Naive B cell (primary cell): ENCODE results near the gene CSF1R. TPM values are rescaled to one million over a fixed set of nuclear protein-coding genes. Genes with fewer than 3 reads are reported as not detected.
A peak's percentile ranks its signal among the peaks of the same experiment; 100 is the strongest.

Experiments
- ATAC-seq, 2 donors: fragments of 150-1000 bp; cut with Tn5 transposase; 2 replicates each; pipeline ENCODE4 v1.10.0; 2021; ENCODE audit warnings: low read depth in 2 of 2, mild to moderate bottlenecking in 2 of 2, moderate library complexity in 2 of 2
- DNase-seq: peaks from one replicate; pipeline ENCODE4 v3.0.0; 2022
- H3K27ac Mint-ChIP-seq, 6 donors: one replicate each; pipeline ENCODE4 v1.8.0; 2020 to 2022; ENCODE audit warnings: mild to moderate bottlenecking in 6 of 6, mixed read lengths in 6 of 6, moderate library complexity in 5 of 6, inconsistent platforms in 2 of 6
- H3K27me3 Mint-ChIP-seq, 3 donors: one replicate each; pipeline ENCODE4 v1.8.0; 2021 to 2022; ENCODE audit warnings: mixed read lengths in 3 of 3, mild to moderate bottlenecking in 1 of 3
- H3K36me3 Mint-ChIP-seq, 2 donors: one replicate each; pipeline ENCODE4 v1.8.0; 2020 to 2022; ENCODE audit warnings: mixed read lengths in 2 of 2, inconsistent platforms in 1 of 2, mild to moderate bottlenecking in 1 of 2
- H3K4me1 Mint-ChIP-seq, 3 donors: one replicate each; pipeline ENCODE4 v1.8.0; 2020 to 2022; ENCODE audit warnings: mixed read lengths in 3 of 3, inconsistent platforms in 1 of 3, mild to moderate bottlenecking in 1 of 3, moderate library complexity in 1 of 3
- H3K4me3 Mint-ChIP-seq, 8 donors: one replicate each; pipeline ENCODE4 v1.8.0; 2020 to 2022; ENCODE audit warnings: mild to moderate bottlenecking in 8 of 8, mixed read lengths in 8 of 8, moderate library complexity in 8 of 8, inconsistent platforms in 2 of 8
- H3K9me3 Mint-ChIP-seq, 7 donors: one replicate each; pipeline ENCODE4 v1.8.0; 2020 to 2022; ENCODE audit warnings: mixed read lengths in 7 of 7, mild to moderate bottlenecking in 5 of 7, inconsistent platforms in 2 of 7, moderate library complexity in 1 of 7
- polyA plus RNA-seq, 6 donors: library from polyadenylated mRNA; unstranded; fragments of 300-500 nt; fragmentation: Illumina TruSeq; gene quantifications; one replicate each; pipeline ENCODE4 v1.2.3, GENCODE V29; 2021; ENCODE audit warnings: low read depth in 6 of 6

The CSF1R gene
- polyA plus RNA-seq, 6 donors from 2014 or later, result 0.20 to 1.5 (median 0.96) TPM

DNA sequence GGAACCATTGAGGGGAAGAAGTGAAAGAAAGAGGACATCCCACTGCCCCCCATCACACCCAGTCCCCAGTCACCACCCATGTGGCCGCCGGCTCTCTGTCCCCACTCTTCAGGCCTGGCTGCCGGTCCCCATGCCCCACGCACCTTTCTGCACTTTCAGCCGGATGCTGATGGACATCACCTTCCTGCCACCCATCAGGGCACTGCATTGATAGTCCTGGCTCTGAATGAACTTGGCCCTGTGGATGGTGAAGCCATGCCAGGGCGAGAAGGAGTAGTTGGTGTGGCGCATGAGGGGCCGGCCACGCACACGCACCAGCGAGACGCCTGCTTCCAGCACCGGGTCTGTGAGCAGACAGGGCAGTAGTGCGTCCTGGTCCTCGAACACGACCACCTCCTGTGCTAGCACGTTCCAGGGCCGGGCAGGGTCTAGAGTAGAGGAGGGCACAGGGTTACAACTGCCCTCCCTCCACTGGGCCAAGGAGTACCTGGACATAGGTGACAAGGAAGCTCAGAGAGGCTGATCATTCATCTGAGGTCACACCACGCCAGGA is 6.4 kb downstream of the CSF1R start:
- H3K36me3 Mint-ChIP-seq, result no peaks in the 10 kb centered on the region
- peaks cover 0 to 2% (median 0%) of the 10 kb centered on the region in 7 donors for H3K9me3 Mint-ChIP-seq
- peak overlapping the region in 2 of 8 donors; percentile 13 to 73 for H3K4me3 Mint-ChIP-seq
- ATAC-seq (no peak), DNase-seq (no peak)
- H3K27me3 Mint-ChIP-seq, result peaks cover 0 to 7% (median 0%) of the 10 kb centered on the region in 3 donors
- H3K27ac Mint-ChIP-seq, result no peak overlapping the region
- H3K4me1 Mint-ChIP-seq, result peaks cover 27 to 47% (median 32%) of the 10 kb centered on the region in 3 donors

DNA sequence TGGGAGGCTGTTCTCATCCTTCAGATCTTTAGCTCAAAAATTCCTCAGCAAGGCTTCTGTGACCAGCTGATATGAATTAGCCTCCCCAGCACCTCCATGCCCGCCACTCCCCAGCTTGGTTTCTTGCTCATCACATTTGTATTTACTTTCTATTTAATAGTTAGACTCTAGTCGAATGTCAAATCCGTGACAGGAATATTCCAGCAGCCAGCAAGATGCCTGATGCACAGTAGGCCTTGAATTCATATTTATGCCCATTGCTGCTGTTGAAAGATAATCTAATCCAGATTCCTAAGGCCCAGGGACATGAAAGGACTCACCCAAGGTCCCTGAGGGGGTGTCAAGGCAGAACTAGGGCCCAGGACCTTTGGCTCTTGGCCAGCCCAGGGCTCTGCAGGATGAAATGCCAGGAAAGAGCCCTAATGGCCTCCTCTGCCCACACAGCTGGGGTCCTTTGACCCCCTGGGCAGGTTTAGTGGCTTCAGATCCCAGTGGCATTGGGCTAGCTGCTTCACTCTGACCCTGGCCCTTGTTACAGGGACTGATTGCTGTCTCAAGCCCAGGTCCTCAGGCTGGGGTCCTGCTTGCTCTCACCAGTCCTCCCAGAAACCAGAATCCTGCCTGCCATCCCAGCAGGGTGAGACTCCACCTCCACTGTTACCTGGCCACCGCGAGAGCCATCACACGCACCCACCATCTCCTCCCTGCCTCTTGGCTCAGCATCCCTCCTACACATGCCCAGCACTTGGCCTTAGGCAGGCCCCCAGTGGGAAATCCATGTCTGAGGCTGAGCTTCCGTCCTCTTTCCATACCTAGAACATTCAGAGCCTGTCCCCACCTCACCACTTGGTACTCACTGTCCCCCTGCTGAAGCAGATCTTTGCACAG is 7.3 kb downstream of the CSF1R start:
- ATAC-seq (no peak), DNase-seq (no peak)
- Mint-ChIP-seq H3K4me3 (peak overlapping the region in 1 of 8 donors; percentile 73), H3K27ac (peak overlapping the region in 1 of 6 donors; percentile 1), H3K9me3 (peaks cover 0 to 2% (median 0%) of the 10 kb centered on the region in 7 donors), H3K4me1 (peaks cover 27 to 45% (median 31%) of the 10 kb centered on the region in 3 donors), H3K36me3 (no peaks in the 10 kb centered on the region), H3K27me3 (peaks cover 0 to 7% (median 0%) of the 10 kb centered on the region in 3 donors)

DNA sequence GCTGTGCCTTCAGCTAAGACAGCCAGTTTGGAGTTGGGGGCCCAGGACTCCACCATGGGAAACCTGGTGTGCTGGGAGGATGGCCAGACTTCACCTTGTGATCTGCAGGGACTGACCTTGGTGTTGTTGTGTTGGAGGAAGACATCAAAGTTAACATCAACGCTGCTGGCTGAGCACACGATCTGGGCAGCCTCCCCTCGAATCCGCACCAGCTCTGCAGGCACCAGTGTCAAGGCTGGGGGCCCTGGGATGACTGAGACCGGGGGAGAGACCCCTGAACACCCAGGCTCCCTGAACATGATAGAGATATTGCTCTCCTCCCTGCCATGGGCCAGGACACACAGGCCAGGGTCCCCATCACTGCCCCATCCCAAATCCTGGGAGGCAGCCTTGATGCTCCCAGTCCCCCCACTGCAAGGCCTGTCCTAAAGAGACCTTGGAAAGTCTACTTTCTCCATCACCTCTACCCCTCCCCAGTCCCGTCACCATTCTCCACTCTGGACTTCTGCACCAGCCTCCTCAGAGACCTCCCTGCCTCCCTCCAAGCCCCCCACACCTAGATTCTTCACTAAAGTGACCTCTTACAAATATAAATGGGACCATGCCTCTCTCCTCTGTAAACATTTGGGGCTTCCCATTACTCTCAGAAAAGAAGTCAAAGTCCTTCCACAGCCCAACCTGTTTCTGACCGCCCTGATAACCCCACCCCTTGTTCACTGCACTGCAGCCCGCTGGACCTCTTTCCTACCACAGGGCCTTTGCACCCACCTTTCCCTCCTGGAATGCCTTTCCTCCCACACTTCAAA is 8.2 kb downstream of the CSF1R start:
- H3K36me3 Mint-ChIP-seq, result no peaks in the 10 kb centered on the region
- H3K27ac Mint-ChIP-seq, result peak overlapping the region in 1 of 6 donors; percentile 1
- H3K27me3 Mint-ChIP-seq, result peaks cover 0 to 3% (median 0%) of the 10 kb centered on the region in 3 donors
- no peak overlapping the region for H3K4me3 Mint-ChIP-seq
- DNase-seq, result no peak
- peaks cover 0 to 2% (median 0%) of the 10 kb centered on the region in 7 donors for H3K9me3 Mint-ChIP-seq
- ATAC-seq, result no peak
- H3K4me1 Mint-ChIP-seq, result peaks cover 19 to 36% (median 23%) of the 10 kb centered on the region in 3 donors

DNA sequence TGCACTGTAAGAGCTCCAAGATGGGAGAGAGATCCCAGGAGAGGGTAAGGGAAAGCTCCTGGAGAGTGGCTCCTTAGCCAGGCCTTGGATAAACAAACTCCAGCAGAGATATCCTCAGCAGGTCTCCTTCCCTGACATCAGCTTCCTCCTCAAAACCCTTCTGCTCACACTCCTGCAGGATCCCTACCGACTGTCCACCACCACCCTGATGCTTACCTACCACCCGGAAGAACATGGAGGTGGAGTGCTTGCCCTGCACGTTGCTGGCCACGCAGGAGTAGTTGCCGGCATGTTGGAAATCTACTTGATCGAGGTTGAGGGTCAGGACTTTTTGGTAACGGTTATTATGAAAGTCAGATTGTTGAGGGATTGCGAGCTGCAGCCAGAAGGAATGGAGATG is 9.3 kb downstream of the CSF1R start:
- Mint-ChIP-seq H3K27ac (no peak overlapping the region), H3K4me1 (peaks cover 9 to 25% (median 12%) of the 10 kb centered on the region in 3 donors), H3K4me3 (no peak overlapping the region), H3K36me3 (no peaks in the 10 kb centered on the region), H3K9me3 (peaks cover 0 to 6% (median 3%) of the 10 kb centered on the region in 7 donors), H3K27me3 (no peaks in the 10 kb centered on the region)
- DNase-seq (no peak), ATAC-seq (no peak)

DNA sequence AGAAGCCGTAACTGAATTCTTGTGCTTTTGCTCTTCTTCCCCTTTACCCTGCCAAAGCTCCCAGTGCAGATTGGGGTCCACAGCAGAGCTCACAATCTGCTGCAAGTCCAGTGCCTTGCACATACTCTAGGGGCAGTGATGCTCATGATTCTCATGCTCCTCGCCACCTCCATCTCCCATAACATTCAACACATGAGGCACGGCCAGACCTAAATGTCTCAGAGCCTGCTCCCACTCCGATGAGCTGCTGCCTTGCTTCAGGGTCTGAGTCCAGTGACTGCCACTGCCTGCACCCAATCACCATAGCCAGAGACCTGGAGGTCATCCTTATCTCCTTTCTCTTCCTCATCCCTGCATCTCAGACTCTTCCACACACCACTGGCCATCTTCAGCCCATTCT is 10.5 kb downstream of the CSF1R start:
- Mint-ChIP-seq H3K4me1 (peaks cover 0 to 12% (median 0%) of the 10 kb centered on the region in 3 donors), H3K9me3 (peaks cover 0 to 6% (median 3%) of the 10 kb centered on the region in 7 donors), H3K4me3 (no peak overlapping the region), H3K27ac (no peak overlapping the region), H3K27me3 (no peaks in the 10 kb centered on the region), H3K36me3 (no peaks in the 10 kb centered on the region)
- no peak for DNase-seq
- ATAC-seq, result no peak

DNA sequence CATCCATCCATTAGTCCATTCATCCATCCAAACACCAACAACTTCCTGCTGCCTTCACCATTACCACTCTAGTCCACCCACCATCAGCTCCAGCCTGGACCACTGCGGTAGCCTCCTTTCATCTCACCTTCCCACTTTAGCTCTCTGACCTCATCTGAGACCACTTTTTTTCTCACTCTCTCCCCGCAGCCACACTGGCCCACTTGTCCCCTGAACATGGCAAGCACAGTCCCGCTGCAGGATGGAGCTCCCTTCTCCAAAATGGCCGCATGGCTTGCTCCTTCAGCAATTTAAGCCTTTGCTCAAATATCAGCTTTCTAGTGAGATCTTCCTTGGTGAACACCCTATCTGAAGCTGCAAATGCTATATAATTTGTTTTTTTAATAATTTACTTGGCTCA is 11.1 kb downstream of the CSF1R start:
- Mint-ChIP-seq H3K9me3 (peaks cover 0 to 6% (median 3%) of the 10 kb centered on the region in 7 donors), H3K4me3 (no peak overlapping the region), H3K27me3 (no peaks in the 10 kb centered on the region), H3K4me1 (peaks cover 0 to 8% (median 0%) of the 10 kb centered on the region in 3 donors), H3K27ac (no peak overlapping the region), H3K36me3 (no peaks in the 10 kb centered on the region)
- ATAC-seq (no peak), DNase-seq (no peak)

DNA sequence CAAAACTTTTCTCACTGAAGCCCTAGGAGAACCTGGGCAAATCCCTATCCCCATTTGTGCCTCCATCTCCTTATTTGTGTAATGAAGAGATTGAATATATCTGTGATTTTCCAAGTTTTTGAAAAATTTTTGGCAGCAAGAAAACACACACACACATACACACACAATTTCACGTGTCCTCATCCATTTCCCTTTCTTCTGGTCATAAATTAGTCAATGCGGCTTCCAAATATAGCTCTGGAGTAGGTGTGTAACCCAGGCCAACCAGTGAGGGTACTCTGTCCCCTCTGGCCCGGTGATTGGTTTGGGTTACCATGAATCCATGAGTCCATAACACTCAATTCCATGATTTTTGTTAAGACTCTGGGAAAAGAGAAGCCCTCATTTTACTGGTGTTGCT is 12.7 kb downstream of the CSF1R start:
- no peak overlapping the region for H3K4me3 Mint-ChIP-seq
- H3K27me3 Mint-ChIP-seq, result no peaks in the 10 kb centered on the region
- peaks cover 0 to 3% (median 0%) of the 10 kb centered on the region in 3 donors for H3K4me1 Mint-ChIP-seq
- peaks cover 0 to 6% (median 3%) of the 10 kb centered on the region in 7 donors for H3K9me3 Mint-ChIP-seq
- H3K27ac Mint-ChIP-seq, result no peak overlapping the region
- ATAC-seq (no peak), DNase-seq (no peak)
- H3K36me3 Mint-ChIP-seq, result no peaks in the 10 kb centered on the region

DNA sequence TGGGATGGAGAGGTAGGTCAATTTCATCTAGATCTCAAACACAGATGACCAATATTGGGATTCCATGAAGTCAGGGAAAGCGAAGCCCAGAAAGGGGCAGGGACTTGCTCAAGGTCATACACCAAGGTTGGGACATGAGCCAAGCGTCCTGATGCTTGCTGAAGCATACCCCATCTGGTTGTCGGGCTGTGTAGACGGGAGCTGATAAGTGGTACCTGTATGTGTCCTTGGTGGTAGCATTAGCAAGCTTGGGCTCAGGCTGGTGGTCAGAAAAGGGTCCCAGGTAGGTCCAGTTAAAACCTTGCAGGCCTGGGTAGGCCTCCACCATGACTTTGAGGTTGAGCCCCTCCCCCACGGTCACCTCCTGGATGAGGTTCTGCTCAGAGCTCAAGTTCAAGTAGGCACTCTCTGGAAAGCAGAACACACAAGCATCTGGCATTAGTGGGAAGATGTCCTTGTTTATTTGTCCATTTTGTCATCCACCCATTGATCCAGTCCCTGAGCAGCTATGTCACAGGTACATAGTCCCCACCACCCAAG is 13.2 kb downstream of the CSF1R start:
- Mint-ChIP-seq H3K9me3 (peaks cover 0 to 6% (median 3%) of the 10 kb centered on the region in 7 donors), H3K27ac (no peak overlapping the region)
- no peak for DNase-seq

DNA sequence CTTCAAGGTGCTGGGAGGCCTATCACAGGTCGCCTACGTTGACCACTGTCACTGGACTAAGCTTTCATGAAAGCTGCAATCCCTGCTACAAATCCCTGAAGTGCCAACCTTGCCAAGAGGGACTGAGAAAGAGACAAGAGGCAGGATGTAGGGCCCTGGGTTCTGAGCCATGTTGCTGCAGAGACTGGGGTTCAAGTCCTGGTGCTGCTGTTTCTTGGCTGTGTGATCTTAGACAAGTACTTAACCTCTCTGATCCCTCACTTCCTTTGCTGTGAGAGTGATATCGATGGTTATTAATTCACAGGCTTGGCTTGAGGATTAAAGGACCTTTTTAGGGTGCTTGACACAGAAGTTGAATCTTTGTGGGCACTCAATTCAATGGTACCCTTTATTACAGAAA is 15.5 kb downstream of the CSF1R start:
- no peak for DNase-seq
- H3K4me1 Mint-ChIP-seq, result peaks cover 6 to 15% (median 13%) of the 10 kb centered on the region in 3 donors
- H3K27ac Mint-ChIP-seq, result no peak overlapping the region
- no peak for ATAC-seq
- no peak overlapping the region for H3K4me3 Mint-ChIP-seq
- peaks cover 0 to 6% (median 3%) of the 10 kb centered on the region in 7 donors for H3K9me3 Mint-ChIP-seq
- no peaks in the 10 kb centered on the region for H3K36me3 Mint-ChIP-seq
- peaks cover 0 to 5% (median 0%) of the 10 kb centered on the region in 3 donors for H3K27me3 Mint-ChIP-seq

More for the DNA sequence above, 13.2 kb downstream of the CSF1R start:
- H3K36me3 Mint-ChIP-seq, result no peaks in the 10 kb centered on the region
- no peaks in the 10 kb centered on the region for H3K4me1 Mint-ChIP-seq
- no peak overlapping the region for H3K4me3 Mint-ChIP-seq
- ATAC-seq, result no peak
- H3K27me3 Mint-ChIP-seq, result no peaks in the 10 kb centered on the region

DNA sequence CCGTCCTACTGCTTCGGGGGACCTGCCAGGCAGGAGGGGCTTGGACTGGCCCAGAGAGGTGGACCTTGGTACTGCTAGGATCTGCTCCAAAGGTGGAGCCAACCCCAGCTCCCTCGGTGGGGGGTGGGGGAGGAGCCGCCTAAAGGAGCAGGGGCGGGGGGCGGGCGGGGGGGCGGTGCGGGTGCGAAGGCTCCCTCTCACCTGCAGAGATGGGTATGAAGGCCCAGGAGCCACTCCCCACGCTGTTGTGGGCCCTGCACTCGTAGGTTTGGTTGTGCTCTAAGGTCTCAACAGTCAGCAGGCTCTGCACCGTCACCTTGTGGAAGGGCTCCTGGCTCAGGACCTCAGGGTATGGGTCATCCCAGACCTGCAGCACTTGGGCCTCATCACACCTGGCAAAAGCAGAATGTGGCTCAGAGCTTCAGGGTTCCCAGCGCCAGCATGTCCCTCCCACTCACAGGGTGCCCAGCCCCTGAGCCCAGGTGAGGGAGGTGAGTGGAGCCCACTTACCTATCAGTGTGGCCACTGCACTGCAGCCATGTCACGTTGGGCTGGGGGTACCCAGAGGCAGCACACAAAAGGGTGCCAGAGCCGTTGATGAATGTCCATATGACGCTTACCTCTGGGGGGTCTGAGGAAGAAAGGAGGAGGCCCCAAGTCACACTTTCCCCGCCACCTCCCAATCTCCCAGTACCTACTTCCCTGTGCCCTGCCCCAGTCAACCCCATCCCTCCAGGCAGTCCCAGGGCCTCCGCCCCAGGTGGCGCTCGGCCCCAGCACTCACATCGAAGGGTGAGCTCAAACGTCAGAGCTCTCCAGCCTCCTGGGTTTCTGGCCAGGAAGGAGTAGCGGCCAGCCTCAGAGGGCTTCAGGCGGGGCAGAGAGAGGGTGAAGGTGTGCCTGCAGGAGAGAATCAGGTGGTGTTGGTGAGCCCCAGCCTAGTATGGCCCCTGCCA is 16.4 kb downstream of the CSF1R start:
- H3K27ac Mint-ChIP-seq, result no peak overlapping the region
- no peaks in the 10 kb centered on the region for H3K36me3 Mint-ChIP-seq

DNA sequence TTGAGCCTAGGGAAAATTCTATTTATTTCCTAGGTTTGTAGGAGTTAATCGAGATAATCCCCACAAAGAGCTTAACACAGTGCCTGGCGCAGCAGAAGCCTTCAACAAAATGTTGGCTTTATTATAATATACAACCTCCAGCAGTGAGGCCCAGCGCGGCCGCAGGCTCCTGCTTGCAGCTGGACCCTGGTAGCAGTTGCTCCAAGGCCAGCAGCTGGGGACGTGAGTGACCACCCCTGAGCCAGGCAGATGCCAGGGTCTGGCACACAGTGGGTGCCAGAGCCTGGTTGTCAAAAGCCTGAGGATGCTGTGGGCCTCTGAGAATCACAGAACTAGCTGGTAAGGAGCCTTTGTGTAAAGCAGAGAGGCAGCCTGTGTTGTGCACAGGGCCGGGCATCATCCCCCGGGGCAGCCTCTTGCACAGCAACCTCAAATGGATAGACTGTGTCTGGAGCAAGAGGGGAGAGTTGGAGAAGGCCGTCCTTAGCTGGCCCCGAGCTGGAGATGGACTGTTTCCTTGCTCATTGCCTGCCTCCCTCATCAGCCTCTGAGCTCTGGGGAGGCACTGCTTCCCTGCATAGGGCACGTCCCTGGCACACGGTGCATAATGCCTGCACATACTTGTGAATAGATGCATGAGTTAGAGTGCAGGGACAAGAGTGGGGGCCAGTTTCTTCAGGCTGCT is 17.3 kb downstream of the CSF1R start:
- peaks cover 0 to 6% (median 0%) of the 10 kb centered on the region in 3 donors for H3K27me3 Mint-ChIP-seq

More for the DNA sequence above, 16.4 kb downstream of the CSF1R start:
- no peak for DNase-seq
- peaks cover 0 to 6% (median 3%) of the 10 kb centered on the region in 7 donors for H3K9me3 Mint-ChIP-seq
- H3K4me3 Mint-ChIP-seq, result no peak overlapping the region
- peaks cover 0 to 6% (median 0%) of the 10 kb centered on the region in 3 donors for H3K27me3 Mint-ChIP-seq
- H3K4me1 Mint-ChIP-seq, result peaks cover 6 to 15% (median 13%) of the 10 kb centered on the region in 3 donors
- no peak for ATAC-seq

More for the DNA sequence above, 17.3 kb downstream of the CSF1R start:
- ATAC-seq (no peak), DNase-seq (no peak)
- Mint-ChIP-seq H3K27ac (no peak overlapping the region), H3K36me3 (no peaks in the 10 kb centered on the region), H3K4me3 (no peak overlapping the region), H3K4me1 (peaks cover 6 to 15% (median 13%) of the 10 kb centered on the region in 3 donors), H3K9me3 (peaks cover 0 to 6% (median 3%) of the 10 kb centered on the region in 7 donors)
